Adrenal gland (tissue), 12 donors: ENCODE measurements around the gene SASH1. TPM values are rescaled to one million over a fixed set of nuclear protein-coding genes. Genes with fewer than 3 reads are reported as not detected.

Experiments
- DNase-seq, 7 donors: peaks; one replicate each; pipeline ENCODE4 v3.0.0-alpha.2; 2019 to 2020
- H3K27ac ChIP-seq, 5 donors: fragments of 200-600 bp; sonication (generic) in 4 of 5; 1 replicate in 3 of 5; 2 replicates in 2 of 5; pipeline versions ENCODE4 v1.5.1 to v1.8.0; 2016 to 2020; ENCODE audit warnings: mild to moderate bottlenecking in 1 of 5
- H3K27me3 ChIP-seq: fragments of 200-600 bp; 2 replicates; pipeline ENCODE4 v1.8.0; 2021
- H3K36me3 ChIP-seq, 2 donors: fragments of 200-600 bp; replicated peaks in 1 of 2; 1 replicate in 1 of 2; 2 replicates in 1 of 2; pipeline versions ENCODE4 v1.5.1 to v1.8.0; 2018 to 2022
- H3K4me1 ChIP-seq, 2 donors: fragments of 200-600 bp; replicated peaks in 1 of 2; 1 replicate in 1 of 2; 2 replicates in 1 of 2; pipeline versions ENCODE4 v1.5.1 to v1.8.0; 2018 to 2021
- H3K4me3 ChIP-seq, 4 donors: fragments of 200-600 bp; sonication (generic) in 3 of 4; one replicate each; pipeline ENCODE4 v1.5.1; 2016 to 2018
- H3K9me3 ChIP-seq, 3 donors: fragments of 200-600 bp; sonication (generic) in 1 of 3; replicated peaks in 1 of 3; 1 replicate in 2 of 3; 2 replicates in 1 of 3; pipeline versions ENCODE4 v1.5.1 to v1.8.0; 2016 to 2021
- CTCF ChIP-seq, 6 experiments: fragments of 450-650 bp in 4 of 6; fragments of 200-600 bp in 2 of 6; sonication (generic) in 1 of 6; IDR thresholded peaks; 1 replicate in 5 of 6; 2 replicates in 1 of 6; pipeline versions ENCODE4 v1.5.1 to v1.8.0; 2016 to 2021; ENCODE audit warnings: antibody characterized with exemption in 6 of 6, mild to moderate bottlenecking in 2 of 6, moderate library complexity in 1 of 6
- POLR2A ChIP-seq, 2 donors: fragments of 450-650 bp; IDR thresholded peaks; one replicate each; pipeline ENCODE4 v1.6.1; 2017; ENCODE audit warnings: antibody characterized with exemption in 2 of 2, mild to moderate bottlenecking in 2 of 2, moderate library complexity in 1 of 2
- WGBS, 4 donors: extraction: QIAGEN DNeasy Blood & Tissue Kit in 2 of 4; methylation state at CpG; one replicate each; pipeline versions ENCODE4 v1.1.5 to v1.1.7; 2013 to 2017; 5-methylcytosine and 5-hydroxymethylcytosine counted together
- intact Hi-C, 2 donors: fragments of 100-400 bp; cut with DNase I; formaldehyde crosslinking; loops; one replicate each; pipeline versions ENCODE4 v1.14.1 to v1.15.0; 2022 to 2023
- polyA plus RNA-seq, 3 donors: library from polyadenylated mRNA; stranded (reverse); fragments of 200-250 nt in 2 of 3; fragments of 350-450 nt in 1 of 3; fragmentation: Illumina TruSeq in 1 of 3; extraction: RNeasy Lipid Tissue Mini Kit (QIAGEN cat#74804) in 1 of 3; gene quantifications; one replicate each; pipeline ENCODE4 v1.2.3, GENCODE V29; 2013 to 2014
- total RNA-seq, 9 donors: library from RNA; depleted of rRNA in 4 of 9; stranded (reverse); fragments of >200 nt in 4 of 9; fragments of 120-200 nt in 1 of 9; fragmentation: NEBNext Ultra II Directional in 1 of 9; extraction: Animal tissue kit (Norgen Biotek cat#: 25700) in 1 of 9; gene quantifications; one replicate each; pipeline versions ENCODE4 v1.1.0 to v1.2.4, GENCODE V29; 2013 to 2023
- donor health status: healthy with polysubstance abuse.
- donor health status: Bipolar disorder and iron deficiency.
- donor health status: DM: yes; HTN: yes; CAD: no.
- donor health status: DM: no; HTN: no; CAD: no.
- donor health status: DM: no; HTN: no; CAD: no.
- donor health status: DM: yes; HTN: yes; CAD: no.

The SASH1 gene
- total and polyA plus RNA-seq, 12 donors: 5.5 to 30.7 (median 16.7) TPM

- intact Hi-C loops: no loop called here
Observed at GRCh38 chr6:148441454-148441911, 98.8 kb downstream of the SASH1 start.

GRCh38 chr6:148443798-148444560, 101.3 kb downstream of the SASH1 start:
- no peak for DNase-seq
- 87 to 90% (median 87%) methylated on average over 7 of the region's 7 CpGs for WGBS, 4 donors
- no peaks in the 10 kb centered on the region for H3K27me3 ChIP-seq
- H3K4me1 ChIP-seq: peaks cover 0 to 3% of the 10 kb centered on the region in 2 donors
- intact Hi-C loops: no loop called here
- no peak overlapping the region for H3K4me3 ChIP-seq
- TF ChIP-seq CTCF (IDR thresholded peaks at IDR 0.05) (no peak), POLR2A (IDR thresholded peaks at IDR 0.05) (no peak)
- no peaks in the 10 kb centered on the region for H3K9me3 ChIP-seq
- H3K36me3 ChIP-seq: no peaks in the 10 kb centered on the region
- no peak overlapping the region for H3K27ac ChIP-seq

More at GRCh38 chr6:148441454-148441911, 98.8 kb downstream of the SASH1 start:
- DNase-seq: no peak
- no peaks in the 10 kb centered on the region for H3K36me3 ChIP-seq
- no peaks in the 10 kb centered on the region for H3K27me3 ChIP-seq
- TF ChIP-seq CTCF (IDR thresholded peaks at IDR 0.05) (no peak), POLR2A (IDR thresholded peaks at IDR 0.05) (no peak)
- H3K4me3 ChIP-seq: no peak overlapping the region
- no peaks in the 10 kb centered on the region for H3K9me3 ChIP-seq
- WGBS, 4 donors: 45 to 60% (median 55%) methylated on average over 4 of the region's 4 CpGs
- peak overlapping the region in 4 of 5 donors; percentile 4 to 55 (median 44) for H3K27ac ChIP-seq
- H3K4me1 ChIP-seq: peaks cover 0 to 3% of the 10 kb centered on the region in 2 donors

- TF ChIP-seq CTCF (IDR thresholded peaks at IDR 0.05) (no peak), POLR2A (IDR thresholded peaks at IDR 0.05) (no peak)
- 66 to 84% (median 73%) methylated on average over 6 of the region's 6 CpGs for WGBS, 4 donors
- no peak overlapping the region for H3K4me3 ChIP-seq
- H3K27ac ChIP-seq: no peak overlapping the region
- intact Hi-C loops: no loop called here
- peaks cover 0 to 3% of the 10 kb centered on the region in 2 donors for H3K4me1 ChIP-seq
- no peak for DNase-seq
- no peaks in the 10 kb centered on the region for H3K36me3 ChIP-seq
- H3K27me3 ChIP-seq: no peaks in the 10 kb centered on the region
- no peaks in the 10 kb centered on the region for H3K9me3 ChIP-seq
Observed at GRCh38 chr6:148445116-148445515, 102.5 kb downstream of the SASH1 start.

GRCh38 chr6:148445620-148446019, 103.0 kb downstream of the SASH1 start:
- no peak overlapping the region for H3K27ac ChIP-seq
- no peaks in the 10 kb centered on the region for H3K27me3 ChIP-seq
- intact Hi-C loops: no loop called here
- peaks cover 0 to 3% of the 10 kb centered on the region in 2 donors for H3K4me1 ChIP-seq
- H3K36me3 ChIP-seq: no peaks in the 10 kb centered on the region
- TF ChIP-seq POLR2A (IDR thresholded peaks at IDR 0.05) (no peak), CTCF (IDR thresholded peaks at IDR 0.05) (no peak)
- no peak for DNase-seq
- no peak overlapping the region for H3K4me3 ChIP-seq
- 81 to 84% (median 83%) methylated on average over 6 of the region's 6 CpGs for WGBS, 4 donors
- no peaks in the 10 kb centered on the region for H3K9me3 ChIP-seq
